AG09309 (cell line): ENCODE data around the gene PPP3CB.
A peak's percentile ranks its signal among the peaks of the same experiment; 100 is the strongest.

ENCODE experiments used
- DNase-seq: peaks from one replicate; pipeline ENCODE4 v3.0.0-alpha.2; 2010; ENCODE audit warnings: low read depth
- H3K4me3 ChIP-seq: 2 replicates; pipeline ENCODE4 v1.5.1; 2011; ENCODE audit warnings: mild to moderate bottlenecking, low read depth, low read length, moderate library complexity; ENCODE audit not compliant: control insufficient read depth
- CTCF ChIP-seq: IDR thresholded peaks from 2 replicates; pipeline ENCODE4 v1.5.1; 2011; ENCODE audit warnings: mild to moderate bottlenecking, low read depth, low read length, inconsistent platforms; ENCODE audit not compliant: insufficient read depth, control insufficient read depth; ENCODE audit errors: missing control alignments

Gene PPP3CB

GRCh38 chr10:73494213-73494612 lies 1.6 kb downstream of the PPP3CB start:
- no peak for DNase-seq
- H3K4me3 ChIP-seq, result peak overlapping the region; percentile 19; the same call in 1 of the 2 replicates
- TF ChIP-seq CTCF, result no peak

GRCh38 chr10:73493781-73494180 lies 2.0 kb downstream of the PPP3CB start:
- no peak for TF ChIP-seq CTCF
- no peak for DNase-seq
- H3K4me3 ChIP-seq, result no peak overlapping the region; the same call in 1 of the 2 replicates

- no peak for TF ChIP-seq CTCF
- no peak overlapping the region for H3K4me3 ChIP-seq
- DNase-seq, result no peak
Measured at GRCh38 chr10:73486601-73487000, 9.2 kb downstream of the PPP3CB start.

- TF ChIP-seq CTCF, result no peak
- H3K4me3 ChIP-seq, result no peak overlapping the region
- DNase-seq, result no peak
Measured at GRCh38 chr10:73485320-73485719, 10.5 kb downstream of the PPP3CB start.

GRCh38 chr10:73480158-73480557 lies 15.7 kb downstream of the PPP3CB start:
- no peak for TF ChIP-seq CTCF
- no peak overlapping the region for H3K4me3 ChIP-seq
- DNase-seq, result no peak

GRCh38 chr10:73478636-73479035 lies 17.2 kb downstream of the PPP3CB start:
- no peak for DNase-seq
- no peak for TF ChIP-seq CTCF
- H3K4me3 ChIP-seq, result no peak overlapping the region

- no peak for TF ChIP-seq CTCF
- no peak overlapping the region for H3K4me3 ChIP-seq
- no peak for DNase-seq
Measured at GRCh38 chr10:73471226-73471625, 24.6 kb downstream of the PPP3CB start.
